WTC11 (cell line): Measurements from ENCODE around the gene PRM3.

Experiments used
- CREB1 ChIP-seq: sonication (generic); formaldehyde crosslinking; IDR thresholded peaks from 2 replicates; pipeline ENCODE4 v1.8.0; 2023; ENCODE audit warnings: mild to moderate bottlenecking, missing genetic modification reagents
- CTCF ChIP-seq: fragments of 200-600 bp; IDR thresholded peaks from 2 replicates; pipeline ENCODE4 v1.8.0; 2022; ENCODE audit warnings: antibody characterized with exemption
- MXD4 ChIP-seq: fragments of 250-450 bp; sonication (Bioruptor Pico); IDR thresholded peaks from 2 replicates; pipeline ENCODE4 v1.8.0; 2021; ENCODE audit warnings: mild to moderate bottlenecking, moderate library complexity, borderline replicate concordance
- NR3C1 ChIP-seq: sonication (generic); formaldehyde crosslinking; conservative IDR thresholded peaks from 2 replicates; pipeline ENCODE4 v1.8.1; 2023; ENCODE audit warnings: low read depth, mild to moderate bottlenecking, missing genetic modification reagents
- STAT6 ChIP-seq: sonication (generic); formaldehyde crosslinking; conservative IDR thresholded peaks from 2 replicates; pipeline ENCODE4 v1.8.1; 2023; ENCODE audit warnings: mild to moderate bottlenecking, low read depth, missing genetic modification reagents, moderate library complexity
- TF ChIP-seq, protein P1 (sequence below): sonication (generic); formaldehyde crosslinking; IDR thresholded peaks from 2 replicates; pipeline ENCODE4 v1.8.0; 2022; ENCODE audit warnings: mild to moderate bottlenecking, missing genetic modification reagents
- TF ChIP-seq, protein P2 (sequence below): fragments of 250-450 bp; sonication (Bioruptor Pico); IDR thresholded peaks from 2 replicates; pipeline ENCODE4 v1.8.0; 2021; ENCODE audit warnings: mild to moderate bottlenecking

- TF ChIP-seq, protein P1, sequence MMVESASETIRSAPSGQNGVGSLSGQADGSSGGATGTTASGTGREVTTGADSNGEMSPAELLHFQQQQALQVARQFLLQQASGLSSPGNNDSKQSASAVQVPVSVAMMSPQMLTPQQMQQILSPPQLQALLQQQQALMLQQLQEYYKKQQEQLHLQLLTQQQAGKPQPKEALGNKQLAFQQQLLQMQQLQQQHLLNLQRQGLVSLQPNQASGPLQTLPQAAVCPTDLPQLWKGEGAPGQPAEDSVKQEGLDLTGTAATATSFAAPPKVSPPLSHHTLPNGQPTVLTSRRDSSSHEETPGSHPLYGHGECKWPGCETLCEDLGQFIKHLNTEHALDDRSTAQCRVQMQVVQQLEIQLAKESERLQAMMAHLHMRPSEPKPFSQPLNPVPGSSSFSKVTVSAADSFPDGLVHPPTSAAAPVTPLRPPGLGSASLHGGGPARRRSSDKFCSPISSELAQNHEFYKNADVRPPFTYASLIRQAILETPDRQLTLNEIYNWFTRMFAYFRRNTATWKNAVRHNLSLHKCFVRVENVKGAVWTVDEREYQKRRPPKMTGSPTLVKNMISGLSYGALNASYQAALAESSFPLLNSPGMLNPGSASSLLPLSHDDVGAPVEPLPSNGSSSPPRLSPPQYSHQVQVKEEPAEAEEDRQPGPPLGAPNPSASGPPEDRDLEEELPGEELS (CRISPR knock-in tag) = no peak
- TF ChIP-seq CTCF (no peak), CREB1 (CRISPR knock-in tag) (no peak), STAT6 (no peak), MXD4 (CRISPR knock-in tag) (no peak), NR3C1 (no peak)
- TF ChIP-seq, protein P2, sequence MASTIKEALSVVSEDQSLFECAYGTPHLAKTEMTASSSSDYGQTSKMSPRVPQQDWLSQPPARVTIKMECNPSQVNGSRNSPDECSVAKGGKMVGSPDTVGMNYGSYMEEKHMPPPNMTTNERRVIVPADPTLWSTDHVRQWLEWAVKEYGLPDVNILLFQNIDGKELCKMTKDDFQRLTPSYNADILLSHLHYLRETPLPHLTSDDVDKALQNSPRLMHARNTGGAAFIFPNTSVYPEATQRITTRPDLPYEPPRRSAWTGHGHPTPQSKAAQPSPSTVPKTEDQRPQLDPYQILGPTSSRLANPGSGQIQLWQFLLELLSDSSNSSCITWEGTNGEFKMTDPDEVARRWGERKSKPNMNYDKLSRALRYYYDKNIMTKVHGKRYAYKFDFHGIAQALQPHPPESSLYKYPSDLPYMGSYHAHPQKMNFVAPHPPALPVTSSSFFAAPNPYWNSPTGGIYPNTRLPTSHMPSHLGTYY = no peak
Measured at GRCh38 chr16:11276896-11277593, 3.6 kb upstream of the PRM3 start.
